GM23338 (cell line): ENCODE results near the gene DGKG. TPM values are rescaled to one million over a fixed set of nuclear protein-coding genes. Genes with fewer than 3 reads are reported as not detected.

Experiments used
- ATAC-seq: fragments of 200-7000 bp; cut with Tn5 transposase; 3 replicates; pipeline ENCODE4 v1.9.1; 2020
- DNase-seq: peaks from one replicate; pipeline ENCODE4 v3.0.0-alpha.2; 2015; ENCODE audit warnings: low spot score
- H2AFZ ChIP-seq: fragments of 200-600 bp; sonication (generic); 2 replicates; pipeline ENCODE4 v1.8.0; 2016; ENCODE audit warnings: antibody characterized with exemption, mild to moderate bottlenecking, moderate library complexity
- H3F3A ChIP-seq: fragments of 200-600 bp; sonication (generic); replicated peaks from 2 replicates; pipeline ENCODE4 v1.8.0; 2017; ENCODE audit warnings: antibody characterized with exemption, mixed run types, low read depth
- H3K27ac ChIP-seq: fragments of 200-600 bp; sonication (generic); 2 replicates; pipeline ENCODE4 v1.6.1; 2016; ENCODE audit warnings: low read depth
- H3K27me3 ChIP-seq: fragments of 200-600 bp; sonication (generic); 2 replicates; pipeline ENCODE4 v1.8.0; 2016; ENCODE audit warnings: mild to moderate bottlenecking, mixed run types, moderate library complexity; ENCODE audit not compliant: insufficient read depth
- H3K36me3 ChIP-seq: fragments of 200-600 bp; sonication (generic); 2 replicates; pipeline ENCODE4 v1.8.0; 2016; ENCODE audit warnings: mild to moderate bottlenecking; ENCODE audit not compliant: insufficient read depth
- H3K4me1 ChIP-seq: fragments of 200-600 bp; sonication (generic); 2 replicates; pipeline ENCODE4 v1.8.0; 2016; ENCODE audit warnings: mild to moderate bottlenecking, moderate library complexity; ENCODE audit not compliant: insufficient read depth
- H3K4me2 ChIP-seq: fragments of 200-600 bp; sonication (generic); 2 replicates; pipeline ENCODE4 v1.7.1; 2017; ENCODE audit warnings: mixed run types
- H3K4me3 ChIP-seq: fragments of 200-600 bp; sonication (generic); 2 replicates; pipeline ENCODE4 v1.6.1; 2016; ENCODE audit warnings: mixed run types
- H3K79me2 ChIP-seq: fragments of 200-600 bp; sonication (generic); replicated peaks from 2 replicates; pipeline ENCODE4 v1.8.0; 2017; ENCODE audit warnings: mild to moderate bottlenecking; ENCODE audit not compliant: insufficient read depth
- H3K9me2 ChIP-seq: fragments of 200-600 bp; sonication (generic); 2 replicates; pipeline ENCODE4 v1.8.0; 2017; ENCODE audit not compliant: insufficient read depth
- H4K20me1 ChIP-seq: fragments of 200-600 bp; sonication (generic); replicated peaks from 2 replicates; pipeline ENCODE4 v1.8.0; 2017; ENCODE audit warnings: mild to moderate bottlenecking; ENCODE audit not compliant: insufficient read depth
- H3K27ac Mint-ChIP-seq: 2 replicates; pipeline ENCODE4 v1.8.0; 2020; ENCODE audit warnings: inconsistent platforms, mild to moderate bottlenecking, moderate library complexity, mixed read lengths
- H3K27me3 Mint-ChIP-seq: 3 replicates; pipeline ENCODE4 v1.8.0; 2022; ENCODE audit warnings: low read depth, mild to moderate bottlenecking, moderate library complexity, mixed read lengths, inconsistent platforms; ENCODE audit not compliant: insufficient read depth, poor library complexity
- H3K36me3 Mint-ChIP-seq: 3 replicates; pipeline ENCODE4 v1.8.0; 2021; ENCODE audit warnings: low read depth, mild to moderate bottlenecking, inconsistent platforms, moderate library complexity, mixed read lengths
- H3K4me1 Mint-ChIP-seq: 3 replicates; pipeline ENCODE4 v1.8.0; 2020; ENCODE audit warnings: mild to moderate bottlenecking, inconsistent platforms, mixed read lengths
- H3K4me3 Mint-ChIP-seq: 3 replicates; pipeline ENCODE4 v1.8.0; 2021; ENCODE audit warnings: moderate library complexity, mild to moderate bottlenecking, inconsistent platforms, mixed read lengths
- H3K9me3 Mint-ChIP-seq: 3 replicates; pipeline ENCODE4 v1.8.0; 2020; ENCODE audit warnings: moderate library complexity, mild to moderate bottlenecking, inconsistent platforms, mixed read lengths
- JUNB ChIP-seq: IDR thresholded peaks from one replicate; pipeline ENCODE4 v1.6.1; 2016; ENCODE audit warnings: antibody characterized with exemption; ENCODE audit not compliant: unreplicated experiment
- ZNF331 ChIP-seq: fragments of 250-450 bp; sonication (Bioruptor Pico); IDR thresholded peaks from 2 replicates; pipeline ENCODE4 v1.5.0; 2020; ENCODE audit warnings: low read depth, mild to moderate bottlenecking, moderate library complexity
- polyA plus RNA-seq: library from polyadenylated mRNA; unstranded; fragments of >200 nt; fragmentation: Nextera tagmentation; extraction: Ambion mirVana; gene quantifications from 2 replicates; pipeline ENCODE4 v1.2.1, GENCODE V29; 2016
- total RNA-seq: library from RNA; depleted of rRNA; stranded (reverse); fragments of >200 nt; shearing (Covaris generic); gene quantifications from 2 replicates; pipeline ENCODE4 v1.2.3, GENCODE V29; 2014
- TF ChIP-seq, protein P1 (sequence below): fragments of 250-450 bp; sonication (Bioruptor Pico); IDR thresholded peaks from 2 replicates; pipeline ENCODE4 v1.5.0; 2020; ENCODE audit warnings: mild to moderate bottlenecking, moderate library complexity
- TF ChIP-seq, protein P2 (sequence below): IDR thresholded peaks from one replicate; pipeline ENCODE4 v1.6.1; 2018; ENCODE audit warnings: antibody characterized with exemption; ENCODE audit not compliant: unreplicated experiment

The DGKG gene
- total and polyA plus RNA-seq, 2 experiments from 2014 or later = 0.14 to 0.31 TPM

DNA sequence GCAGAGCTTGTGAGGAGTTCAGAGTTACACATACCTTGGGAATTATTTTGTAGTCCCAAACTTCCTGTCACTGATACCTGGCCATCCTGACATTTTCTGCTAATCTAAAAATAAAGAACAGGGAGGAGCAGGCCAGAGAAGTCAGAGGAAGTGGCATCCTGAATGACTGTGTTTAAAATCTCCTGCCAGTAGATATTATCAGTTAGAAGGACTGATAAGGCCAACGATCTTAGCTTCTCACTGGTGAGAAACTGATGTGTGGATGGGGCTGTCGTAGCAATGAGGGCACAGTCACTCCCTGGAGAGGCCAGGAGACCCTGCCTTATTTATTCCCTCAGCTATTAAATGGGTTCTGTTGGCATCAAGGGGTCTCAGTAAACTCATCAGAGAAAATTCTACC lies 115.1 kb downstream of the DGKG start (continued):
- TF ChIP-seq, protein P1, sequence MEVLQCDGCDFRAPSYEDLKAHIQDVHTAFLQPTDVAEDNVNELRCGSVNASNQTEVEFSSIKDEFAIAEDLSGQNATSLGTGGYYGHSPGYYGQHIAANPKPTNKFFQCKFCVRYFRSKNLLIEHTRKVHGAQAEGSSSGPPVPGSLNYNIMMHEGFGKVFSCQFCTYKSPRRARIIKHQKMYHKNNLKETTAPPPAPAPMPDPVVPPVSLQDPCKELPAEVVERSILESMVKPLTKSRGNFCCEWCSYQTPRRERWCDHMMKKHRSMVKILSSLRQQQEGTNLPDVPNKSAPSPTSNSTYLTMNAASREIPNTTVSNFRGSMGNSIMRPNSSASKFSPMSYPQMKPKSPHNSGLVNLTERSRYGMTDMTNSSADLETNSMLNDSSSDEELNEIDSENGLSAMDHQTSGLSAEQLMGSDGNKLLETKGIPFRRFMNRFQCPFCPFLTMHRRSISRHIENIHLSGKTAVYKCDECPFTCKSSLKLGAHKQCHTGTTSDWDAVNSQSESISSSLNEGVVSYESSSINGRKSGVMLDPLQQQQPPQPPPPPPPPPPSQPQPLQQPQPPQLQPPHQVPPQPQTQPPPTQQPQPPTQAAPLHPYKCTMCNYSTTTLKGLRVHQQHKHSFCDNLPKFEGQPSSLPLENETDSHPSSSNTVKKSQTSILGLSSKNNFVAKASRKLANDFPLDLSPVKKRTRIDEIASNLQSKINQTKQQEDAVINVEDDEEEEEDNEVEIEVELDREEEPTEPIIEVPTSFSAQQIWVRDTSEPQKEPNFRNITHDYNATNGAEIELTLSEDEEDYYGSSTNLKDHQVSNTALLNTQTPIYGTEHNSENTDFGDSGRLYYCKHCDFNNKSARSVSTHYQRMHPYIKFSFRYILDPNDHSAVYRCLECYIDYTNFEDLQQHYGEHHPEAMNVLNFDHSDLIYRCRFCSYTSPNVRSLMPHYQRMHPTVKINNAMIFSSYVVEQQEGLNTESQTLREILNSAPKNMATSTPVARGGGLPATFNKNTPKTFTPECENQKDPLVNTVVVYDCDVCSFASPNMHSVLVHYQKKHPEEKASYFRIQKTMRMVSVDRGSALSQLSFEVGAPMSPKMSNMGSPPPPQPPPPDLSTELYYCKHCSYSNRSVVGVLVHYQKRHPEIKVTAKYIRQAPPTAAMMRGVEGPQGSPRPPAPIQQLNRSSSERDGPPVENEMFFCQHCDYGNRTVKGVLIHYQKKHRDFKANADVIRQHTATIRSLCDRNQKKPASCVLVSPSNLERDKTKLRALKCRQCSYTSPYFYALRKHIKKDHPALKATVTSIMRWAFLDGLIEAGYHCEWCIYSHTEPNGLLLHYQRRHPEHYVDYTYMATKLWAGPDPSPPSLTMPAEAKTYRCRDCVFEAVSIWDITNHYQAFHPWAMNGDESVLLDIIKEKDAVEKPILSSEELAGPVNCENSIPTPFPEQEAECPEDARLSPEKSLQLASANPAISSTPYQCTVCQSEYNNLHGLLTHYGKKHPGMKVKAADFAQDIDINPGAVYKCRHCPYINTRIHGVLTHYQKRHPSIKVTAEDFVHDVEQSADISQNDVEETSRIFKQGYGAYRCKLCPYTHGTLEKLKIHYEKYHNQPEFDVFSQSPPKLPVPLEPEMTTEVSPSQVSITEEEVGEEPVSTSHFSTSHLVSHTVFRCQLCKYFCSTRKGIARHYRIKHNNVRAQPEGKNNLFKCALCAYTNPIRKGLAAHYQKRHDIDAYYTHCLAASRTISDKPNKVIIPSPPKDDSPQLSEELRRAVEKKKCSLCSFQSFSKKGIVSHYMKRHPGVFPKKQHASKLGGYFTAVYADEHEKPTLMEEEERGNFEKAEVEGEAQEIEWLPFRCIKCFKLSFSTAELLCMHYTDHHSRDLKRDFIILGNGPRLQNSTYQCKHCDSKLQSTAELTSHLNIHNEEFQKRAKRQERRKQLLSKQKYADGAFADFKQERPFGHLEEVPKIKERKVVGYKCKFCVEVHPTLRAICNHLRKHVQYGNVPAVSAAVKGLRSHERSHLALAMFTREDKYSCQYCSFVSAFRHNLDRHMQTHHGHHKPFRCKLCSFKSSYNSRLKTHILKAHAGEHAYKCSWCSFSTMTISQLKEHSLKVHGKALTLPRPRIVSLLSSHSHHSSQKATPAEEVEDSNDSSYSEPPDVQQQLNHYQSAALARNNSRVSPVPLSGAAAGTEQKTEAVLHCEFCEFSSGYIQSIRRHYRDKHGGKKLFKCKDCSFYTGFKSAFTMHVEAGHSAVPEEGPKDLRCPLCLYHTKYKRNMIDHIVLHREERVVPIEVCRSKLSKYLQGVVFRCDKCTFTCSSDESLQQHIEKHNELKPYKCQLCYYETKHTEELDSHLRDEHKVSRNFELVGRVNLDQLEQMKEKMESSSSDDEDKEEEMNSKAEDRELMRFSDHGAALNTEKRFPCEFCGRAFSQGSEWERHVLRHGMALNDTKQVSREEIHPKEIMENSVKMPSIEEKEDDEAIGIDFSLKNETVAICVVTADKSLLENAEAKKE (CRISPR knock-in tag) = no peak
- TF ChIP-seq ZNF331 (CRISPR knock-in tag) = no peak

DNA sequence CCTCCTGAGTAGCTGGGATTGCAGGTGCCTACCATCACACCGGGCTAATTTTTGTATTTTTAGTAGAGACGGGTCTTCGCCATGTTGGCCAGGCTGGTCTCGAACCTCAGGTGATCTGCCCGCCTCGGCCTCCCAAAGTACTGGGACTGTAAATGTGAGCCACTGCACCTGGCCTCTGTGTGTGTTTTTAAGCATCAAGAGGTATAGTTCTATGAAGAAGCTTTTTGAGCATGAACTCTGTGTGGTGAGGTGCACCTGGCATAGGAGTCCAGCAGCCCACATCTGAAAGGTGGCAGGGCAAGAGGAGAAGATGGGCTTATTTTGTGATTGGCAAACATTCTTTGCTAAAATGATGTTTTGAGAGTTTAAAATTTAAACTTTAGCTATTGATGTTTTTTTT lies 118.0 kb downstream of the DGKG start:
- no peaks in the 10 kb centered on the region for H4K20me1 ChIP-seq
- TF ChIP-seq, protein P1 (CRISPR knock-in tag) = no peak
- no peak for TF ChIP-seq JUNB
- TF ChIP-seq, protein P2, sequence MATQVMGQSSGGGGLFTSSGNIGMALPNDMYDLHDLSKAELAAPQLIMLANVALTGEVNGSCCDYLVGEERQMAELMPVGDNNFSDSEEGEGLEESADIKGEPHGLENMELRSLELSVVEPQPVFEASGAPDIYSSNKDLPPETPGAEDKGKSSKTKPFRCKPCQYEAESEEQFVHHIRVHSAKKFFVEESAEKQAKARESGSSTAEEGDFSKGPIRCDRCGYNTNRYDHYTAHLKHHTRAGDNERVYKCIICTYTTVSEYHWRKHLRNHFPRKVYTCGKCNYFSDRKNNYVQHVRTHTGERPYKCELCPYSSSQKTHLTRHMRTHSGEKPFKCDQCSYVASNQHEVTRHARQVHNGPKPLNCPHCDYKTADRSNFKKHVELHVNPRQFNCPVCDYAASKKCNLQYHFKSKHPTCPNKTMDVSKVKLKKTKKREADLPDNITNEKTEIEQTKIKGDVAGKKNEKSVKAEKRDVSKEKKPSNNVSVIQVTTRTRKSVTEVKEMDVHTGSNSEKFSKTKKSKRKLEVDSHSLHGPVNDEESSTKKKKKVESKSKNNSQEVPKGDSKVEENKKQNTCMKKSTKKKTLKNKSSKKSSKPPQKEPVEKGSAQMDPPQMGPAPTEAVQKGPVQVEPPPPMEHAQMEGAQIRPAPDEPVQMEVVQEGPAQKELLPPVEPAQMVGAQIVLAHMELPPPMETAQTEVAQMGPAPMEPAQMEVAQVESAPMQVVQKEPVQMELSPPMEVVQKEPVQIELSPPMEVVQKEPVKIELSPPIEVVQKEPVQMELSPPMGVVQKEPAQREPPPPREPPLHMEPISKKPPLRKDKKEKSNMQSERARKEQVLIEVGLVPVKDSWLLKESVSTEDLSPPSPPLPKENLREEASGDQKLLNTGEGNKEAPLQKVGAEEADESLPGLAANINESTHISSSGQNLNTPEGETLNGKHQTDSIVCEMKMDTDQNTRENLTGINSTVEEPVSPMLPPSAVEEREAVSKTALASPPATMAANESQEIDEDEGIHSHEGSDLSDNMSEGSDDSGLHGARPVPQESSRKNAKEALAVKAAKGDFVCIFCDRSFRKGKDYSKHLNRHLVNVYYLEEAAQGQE = no peak

More for the DNA sequence above, 118.0 kb downstream of the DGKG start:
- ATAC-seq (no peak), DNase-seq (no peak)
- Mint-ChIP-seq H3K27me3 (peaks cover 11% of the 10 kb centered on the region), H3K36me3 (no peaks in the 10 kb centered on the region), H3K27ac (no peak overlapping the region), H3K4me1 (peaks cover 21% of the 10 kb centered on the region), H3K9me3 (no peaks in the 10 kb centered on the region), H3K4me3 (no peak overlapping the region)
- H3K79me2 ChIP-seq = no peaks in the 10 kb centered on the region
- H3K4me2 ChIP-seq = no peak overlapping the region
- no peaks in the 10 kb centered on the region for H3K27me3 ChIP-seq
- H2AFZ ChIP-seq = no peak overlapping the region
- no peaks in the 10 kb centered on the region for H3K36me3 ChIP-seq
- H3K9me2 ChIP-seq = no peaks in the 10 kb centered on the region
- no peaks in the 10 kb centered on the region for H3F3A ChIP-seq
- no peak overlapping the region for H3K27ac ChIP-seq
- no peak overlapping the region for H3K4me3 ChIP-seq
- H3K4me1 ChIP-seq = no peaks in the 10 kb centered on the region; the same call in 1 of the 2 replicates
